KMS-11 (cell line): Measurements from ENCODE around the gene GDF15.
A peak's percentile ranks its signal among the peaks of the same experiment; 100 is the strongest.

Experiments used
- H2AFZ ChIP-seq: fragments of 200-600 bp; sonication (generic); 2 replicates; pipeline ENCODE4 v1.6.1; 2016; ENCODE audit warnings: antibody characterized with exemption, mixed run types, low read depth
- H3K27ac ChIP-seq: fragments of 200-600 bp; sonication (generic); 2 replicates; pipeline ENCODE4 v1.6.1; 2016; ENCODE audit warnings: mild to moderate bottlenecking, mixed run types
- H3K27me3 ChIP-seq: fragments of 200-600 bp; sonication (generic); 2 replicates; pipeline ENCODE4 v1.6.1; 2017; ENCODE audit warnings: mild to moderate bottlenecking, low read depth, mixed run types, moderate library complexity; ENCODE audit not compliant: insufficient read depth
- H3K36me3 ChIP-seq: fragments of 200-600 bp; sonication (generic); 2 replicates; pipeline ENCODE4 v1.6.1; 2017; ENCODE audit warnings: mild to moderate bottlenecking, mixed run types; ENCODE audit not compliant: insufficient read depth
- H3K4me1 ChIP-seq: fragments of 200-600 bp; sonication (generic); 2 replicates; pipeline ENCODE4 v1.6.1; 2016; ENCODE audit warnings: mild to moderate bottlenecking, low read depth, mixed run types; ENCODE audit not compliant: poor library complexity, severe bottlenecking
- H3K4me2 ChIP-seq: fragments of 200-600 bp; sonication (generic); 2 replicates; pipeline ENCODE4 v1.7.0; 2016; ENCODE audit warnings: mild to moderate bottlenecking, mixed run types
- H3K4me3 ChIP-seq: fragments of 200-600 bp; sonication (generic); IDR thresholded peaks from 2 replicates; pipeline ENCODE4 v1.6.1; 2017; ENCODE audit warnings: low read depth, low read length, mixed read lengths; ENCODE audit not compliant: insufficient read depth
- H3K79me2 ChIP-seq: fragments of 200-600 bp; sonication (generic); 2 replicates; pipeline ENCODE4 v1.6.1; 2016; ENCODE audit warnings: low read depth, mixed run types; ENCODE audit not compliant: insufficient read depth
- H3K9ac ChIP-seq: fragments of 200-600 bp; sonication (generic); 2 replicates; pipeline ENCODE4 v1.6.1; 2016; ENCODE audit warnings: mild to moderate bottlenecking, mixed run types
- H4K20me1 ChIP-seq: fragments of 200-600 bp; sonication (generic); 2 replicates; pipeline ENCODE4 v1.6.1; 2016; ENCODE audit warnings: mild to moderate bottlenecking, mixed run types; ENCODE audit not compliant: insufficient read depth
- TF ChIP-seq, protein P1 (sequence below): fragments of 200-600 bp; sonication (generic); conservative IDR thresholded peaks from 2 replicates; pipeline ENCODE4 v1.6.1; 2017; ENCODE audit warnings: low read depth, mild to moderate bottlenecking, antibody characterized with exemption, low read length, moderate library complexity, mixed read lengths

GDF15 gene

DNA sequence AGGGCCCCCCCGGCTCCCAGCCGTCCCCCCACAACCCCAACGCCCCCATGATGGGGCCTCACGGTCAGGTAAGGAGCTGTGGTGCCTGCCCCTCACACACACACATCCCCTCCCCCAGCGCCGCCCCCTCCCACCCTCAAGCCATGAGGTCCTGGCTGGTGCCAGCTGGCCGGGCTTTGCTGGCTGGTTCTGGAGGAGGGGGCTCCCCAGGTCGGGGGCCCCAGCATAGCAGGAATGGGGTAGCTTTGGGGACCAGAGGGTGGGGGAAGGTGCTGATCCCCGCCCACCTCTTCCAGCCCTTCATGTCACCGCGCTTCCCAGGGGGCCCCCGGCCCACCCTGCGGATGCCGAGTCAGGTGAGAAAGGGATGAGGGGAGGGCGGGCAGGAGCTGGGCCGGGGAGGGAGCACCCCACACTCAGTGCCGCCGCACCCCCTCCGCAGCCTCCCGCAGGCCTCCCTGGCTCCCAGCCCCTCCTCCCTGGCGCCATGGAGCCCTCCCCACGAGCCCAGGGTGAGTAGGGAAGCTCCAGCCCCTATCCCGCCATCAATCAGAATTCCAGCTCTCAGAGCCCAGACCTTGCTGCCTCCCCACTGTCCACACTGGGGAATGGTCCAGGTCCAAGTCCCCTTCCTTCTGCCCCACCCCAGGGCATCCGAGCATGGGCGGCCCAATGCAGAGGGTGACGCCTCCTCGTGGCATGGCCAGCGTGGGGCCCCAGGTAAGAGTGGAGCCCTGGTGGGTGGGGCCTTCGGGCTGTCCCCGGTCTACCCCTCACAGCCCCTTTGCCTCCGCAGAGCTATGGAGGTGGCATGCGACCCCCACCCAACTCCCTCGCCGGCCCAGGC is 45.6 kb downstream of the GDF15 start:
- H3K9ac ChIP-seq: peak overlapping the region; percentile 78; the same call in 1 of the 2 replicates
- H3K4me3 ChIP-seq: no peak overlapping the region
- H3K4me2 ChIP-seq: peak overlapping the region; percentile 39; the same call in 1 of the 2 replicates
- no peaks in the 10 kb centered on the region for H4K20me1 ChIP-seq
- peaks cover 31% of the 10 kb centered on the region for H3K4me1 ChIP-seq
- H3K27ac ChIP-seq: no peak overlapping the region
- H3K36me3 ChIP-seq: no peaks in the 10 kb centered on the region
- H2AFZ ChIP-seq: no peak overlapping the region
- no peaks in the 10 kb centered on the region for H3K27me3 ChIP-seq
- no peaks in the 10 kb centered on the region for H3K79me2 ChIP-seq
- TF ChIP-seq, protein P1, sequence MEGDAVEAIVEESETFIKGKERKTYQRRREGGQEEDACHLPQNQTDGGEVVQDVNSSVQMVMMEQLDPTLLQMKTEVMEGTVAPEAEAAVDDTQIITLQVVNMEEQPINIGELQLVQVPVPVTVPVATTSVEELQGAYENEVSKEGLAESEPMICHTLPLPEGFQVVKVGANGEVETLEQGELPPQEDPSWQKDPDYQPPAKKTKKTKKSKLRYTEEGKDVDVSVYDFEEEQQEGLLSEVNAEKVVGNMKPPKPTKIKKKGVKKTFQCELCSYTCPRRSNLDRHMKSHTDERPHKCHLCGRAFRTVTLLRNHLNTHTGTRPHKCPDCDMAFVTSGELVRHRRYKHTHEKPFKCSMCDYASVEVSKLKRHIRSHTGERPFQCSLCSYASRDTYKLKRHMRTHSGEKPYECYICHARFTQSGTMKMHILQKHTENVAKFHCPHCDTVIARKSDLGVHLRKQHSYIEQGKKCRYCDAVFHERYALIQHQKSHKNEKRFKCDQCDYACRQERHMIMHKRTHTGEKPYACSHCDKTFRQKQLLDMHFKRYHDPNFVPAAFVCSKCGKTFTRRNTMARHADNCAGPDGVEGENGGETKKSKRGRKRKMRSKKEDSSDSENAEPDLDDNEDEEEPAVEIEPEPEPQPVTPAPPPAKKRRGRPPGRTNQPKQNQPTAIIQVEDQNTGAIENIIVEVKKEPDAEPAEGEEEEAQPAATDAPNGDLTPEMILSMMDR: no peak

DNA sequence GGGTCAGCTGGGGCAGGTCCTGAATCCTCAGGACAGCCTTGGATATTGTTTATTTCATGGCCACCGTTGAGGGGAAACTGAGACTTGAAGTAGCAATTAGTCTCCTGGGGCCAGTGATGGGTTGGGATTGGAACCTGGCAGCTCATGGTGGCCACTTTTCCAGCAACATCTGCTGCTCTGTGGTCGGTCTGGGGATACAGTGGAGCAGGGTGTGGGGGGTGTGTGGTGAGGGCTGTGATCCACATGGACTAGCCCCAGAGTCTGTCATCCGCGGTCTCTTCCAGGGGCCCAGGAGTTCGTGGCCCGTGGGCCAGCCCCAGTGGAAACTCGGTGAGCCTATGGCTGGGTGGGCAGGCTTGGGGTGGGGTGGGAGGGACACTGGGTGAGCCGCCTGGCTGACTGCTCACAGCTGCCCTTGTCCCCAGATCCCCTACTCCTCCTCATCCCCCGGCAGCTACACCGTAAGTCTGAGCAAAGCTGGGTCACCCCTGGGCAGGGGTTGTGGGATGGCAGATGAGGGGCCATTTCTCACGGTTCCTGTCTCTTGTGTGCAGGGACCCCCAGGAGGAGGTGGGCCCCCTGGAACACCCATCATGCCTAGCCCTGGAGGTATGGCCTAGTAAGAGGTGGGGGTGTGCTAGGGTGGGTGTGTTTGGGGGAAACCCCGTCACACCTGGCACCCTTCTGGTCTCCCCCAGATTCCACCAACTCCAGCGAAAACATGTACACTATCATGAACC is 46.5 kb downstream of the GDF15 start:
- H4K20me1 ChIP-seq: no peaks in the 10 kb centered on the region
- H2AFZ ChIP-seq: peak overlapping the region; percentile 44; the same call in 1 of the 2 replicates
- H3K9ac ChIP-seq: peak overlapping the region; percentile 78
- peak overlapping the region; percentile 56 for H3K27ac ChIP-seq
- H3K27me3 ChIP-seq: no peaks in the 10 kb centered on the region
- no peaks in the 10 kb centered on the region for H3K79me2 ChIP-seq
- TF ChIP-seq, protein P1: no peak
- peak overlapping the region; percentile 58 for H3K4me2 ChIP-seq
- no peaks in the 10 kb centered on the region for H3K36me3 ChIP-seq
- H3K4me3 ChIP-seq: no peak overlapping the region
- peaks cover 31% of the 10 kb centered on the region for H3K4me1 ChIP-seq

DNA sequence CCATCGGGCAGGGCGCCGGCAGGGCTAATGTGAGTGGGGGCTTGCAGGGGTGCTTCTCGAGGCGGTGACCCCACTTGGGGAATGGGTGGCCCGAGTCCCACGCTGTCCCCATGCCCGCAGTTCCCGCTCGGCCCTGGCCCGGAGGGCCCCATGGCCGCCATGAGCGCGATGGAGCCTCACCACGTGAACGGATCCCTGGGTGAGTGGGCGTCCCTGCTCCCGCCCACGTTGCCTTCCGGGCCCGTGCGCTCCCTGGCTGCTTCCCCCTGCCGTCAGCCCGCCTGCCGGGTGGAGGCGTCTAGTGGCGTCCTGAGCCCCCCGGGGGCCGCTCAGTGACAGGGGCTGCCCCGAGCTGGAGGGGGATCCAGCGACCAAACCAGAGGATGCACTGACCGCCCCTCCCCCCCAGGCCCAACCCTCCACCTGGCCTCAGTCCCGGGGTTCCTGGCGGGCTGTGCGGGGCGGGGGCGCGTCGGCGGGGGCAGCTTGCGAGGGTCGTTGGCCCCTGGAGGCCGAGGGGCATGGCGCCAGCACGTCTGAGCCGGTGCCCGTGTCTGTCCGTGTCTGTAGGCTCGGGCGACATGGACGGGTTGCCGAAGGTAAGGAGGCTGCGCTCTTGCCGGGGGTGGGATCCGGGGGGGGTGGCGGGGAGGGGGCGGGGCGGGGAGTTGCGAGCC is 47.2 kb downstream of the GDF15 start:
- peak overlapping the region; percentile 78 for H3K9ac ChIP-seq
- no peak overlapping the region for H3K4me3 ChIP-seq
- H3K27me3 ChIP-seq: no peaks in the 10 kb centered on the region
- peak overlapping the region; percentile 56 for H3K27ac ChIP-seq
- peak overlapping the region; percentile 58 for H3K4me2 ChIP-seq
- H2AFZ ChIP-seq: peak overlapping the region; percentile 44
- H3K4me1 ChIP-seq: peaks cover 29% of the 10 kb centered on the region
- no peaks in the 10 kb centered on the region for H3K79me2 ChIP-seq
- TF ChIP-seq, protein P1: no peak
- no peaks in the 10 kb centered on the region for H3K36me3 ChIP-seq
- no peaks in the 10 kb centered on the region for H4K20me1 ChIP-seq

DNA sequence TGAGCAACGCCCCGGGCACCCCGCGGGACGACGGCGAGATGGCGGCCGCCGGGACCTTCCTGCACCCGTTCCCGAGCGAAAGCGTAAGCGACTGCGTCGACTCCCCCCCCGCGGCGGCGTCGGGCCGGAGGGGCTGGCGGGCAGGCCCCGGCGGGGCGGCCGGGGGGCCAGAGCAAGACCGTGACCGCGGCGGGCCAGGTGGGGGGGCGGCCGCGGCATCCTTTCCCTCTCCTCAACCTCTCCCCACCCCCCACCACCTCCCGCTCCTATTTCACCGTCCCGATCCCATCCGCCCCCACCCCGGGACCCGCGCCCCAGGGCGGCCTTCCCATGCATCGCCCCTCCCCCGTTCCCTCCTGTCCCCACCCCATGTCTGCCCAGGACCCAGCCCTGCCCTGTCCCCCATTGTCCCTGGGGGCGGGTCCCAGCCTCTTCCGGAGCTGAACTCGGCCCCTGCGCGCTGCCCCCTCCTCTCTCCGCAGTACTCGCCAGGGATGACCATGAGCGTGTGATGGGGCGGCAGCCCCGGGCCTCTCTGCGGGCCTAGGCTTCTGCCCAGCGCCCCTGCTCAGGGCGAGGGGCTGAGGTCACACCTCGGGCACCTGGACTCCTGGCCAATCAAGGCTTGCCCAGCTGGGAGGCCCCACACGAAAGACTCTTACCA is 47.9 kb downstream of the GDF15 start:
- TF ChIP-seq, protein P1: no peak
- no peaks in the 10 kb centered on the region for H3K36me3 ChIP-seq
- H3K4me1 ChIP-seq: peaks cover 22% of the 10 kb centered on the region
- no peaks in the 10 kb centered on the region for H3K79me2 ChIP-seq
- H3K27ac ChIP-seq: no peak overlapping the region
- no peaks in the 10 kb centered on the region for H3K27me3 ChIP-seq
- no peak overlapping the region for H3K9ac ChIP-seq
- no peaks in the 10 kb centered on the region for H4K20me1 ChIP-seq
- H3K4me3 ChIP-seq: no peak overlapping the region
- H3K4me2 ChIP-seq: 0 out of 2 replicates have a peak overlapping the region, but pooled peaks have one; percentile 15
- H2AFZ ChIP-seq: no peak overlapping the region
